Mesenchymal stem cell (in vitro differentiated cells and primary cell): ENCODE data around the gene GPX4.

Experiments used
- DNase-seq: peaks from one replicate; pipeline ENCODE4 v3.0.0-alpha.2; 2013
- H2AFZ ChIP-seq: one replicate; pipeline ENCODE4 v1.6.1; 2013; ENCODE audit warnings: low read depth, mild to moderate bottlenecking, control low read depth, inconsistent platforms, low read length, moderate library complexity
- H2AK5ac ChIP-seq: 2 replicates; pipeline ENCODE4 v1.6.1; 2013; ENCODE audit warnings: low read length, moderate library complexity, mild to moderate bottlenecking, inconsistent platforms; ENCODE audit not compliant: severe bottlenecking
- H2BK120ac ChIP-seq: one replicate; pipeline ENCODE4 v1.6.1; 2013; ENCODE audit warnings: low read depth, mild to moderate bottlenecking, inconsistent platforms, low read length, moderate library complexity
- H2BK12ac ChIP-seq, 2 experiments: one replicate each; pipeline ENCODE4 v1.6.1; 2013; ENCODE audit warnings: inconsistent platforms in 2 of 2, low read length in 2 of 2, mild to moderate bottlenecking in 2 of 2, moderate library complexity in 2 of 2, control low read depth in 1 of 2
- H2BK15ac ChIP-seq: one replicate; pipeline ENCODE4 v1.6.1; 2013; ENCODE audit warnings: mild to moderate bottlenecking, low read depth, inconsistent platforms; ENCODE audit not compliant: poor library complexity, severe bottlenecking
- H2BK5ac ChIP-seq: 2 replicates; pipeline ENCODE4 v1.6.1; 2013; ENCODE audit warnings: low read depth, mild to moderate bottlenecking, low read length, control low read depth, inconsistent platforms; ENCODE audit not compliant: poor library complexity, severe bottlenecking
- H3K14ac ChIP-seq, 2 experiments: one replicate each; pipeline ENCODE4 v1.6.1; 2013; ENCODE audit warnings: inconsistent platforms in 2 of 2, low read length in 2 of 2, control low read depth in 1 of 2, mild to moderate bottlenecking in 1 of 2, moderate library complexity in 1 of 2
- H3K18ac ChIP-seq, 2 experiments: one replicate each; pipeline ENCODE4 v1.6.1; 2013; ENCODE audit warnings: inconsistent platforms in 2 of 2, low read length in 2 of 2, control low read depth in 1 of 2, low read depth in 1 of 2, mild to moderate bottlenecking in 1 of 2
- H3K23ac ChIP-seq, 2 experiments: one replicate each; pipeline ENCODE4 v1.6.1; 2013; ENCODE audit warnings: inconsistent platforms in 2 of 2, low read length in 2 of 2, mild to moderate bottlenecking in 2 of 2, moderate library complexity in 2 of 2, control low read depth in 1 of 2
- H3K27ac ChIP-seq: 2 replicates; pipeline ENCODE4 v1.5.1; 2013; ENCODE audit warnings: mild to moderate bottlenecking, moderate library complexity, low read length, control low read depth, inconsistent platforms; ENCODE audit not compliant: poor library complexity, severe bottlenecking
- H3K27me3 ChIP-seq, 2 experiments: 2 replicates each; pipeline versions ENCODE4 v1.6.1 to v1.7.0; 2013; ENCODE audit warnings: low read length in 2 of 2, mild to moderate bottlenecking in 2 of 2, moderate library complexity in 2 of 2, control low read depth in 1 of 2, inconsistent platforms in 1 of 2; ENCODE audit not compliant: control insufficient read depth in 1 of 2, insufficient read depth in 1 of 2
- H3K36me3 ChIP-seq, 2 experiments: 2 replicates each; pipeline versions ENCODE4 v1.6.1 to v1.7.0; 2013; ENCODE audit warnings: low read length in 2 of 2, control low read depth in 1 of 2, inconsistent platforms in 1 of 2, low read depth in 1 of 2, mild to moderate bottlenecking in 1 of 2; ENCODE audit not compliant: insufficient read depth in 2 of 2, control insufficient read depth in 1 of 2
- H3K4ac ChIP-seq, 2 experiments: one replicate each; pipeline ENCODE4 v1.6.1; 2013; ENCODE audit warnings: inconsistent platforms in 2 of 2, low read length in 2 of 2, mild to moderate bottlenecking in 2 of 2, moderate library complexity in 2 of 2, control low read depth in 1 of 2, low read depth in 1 of 2
- H3K4me1 ChIP-seq: 2 replicates; pipeline ENCODE4 v1.6.1; 2013; ENCODE audit warnings: low read depth, low read length, control low read depth; ENCODE audit not compliant: control insufficient read depth, insufficient read depth
- H3K4me2 ChIP-seq: 2 replicates; pipeline ENCODE4 v1.6.1; 2013; ENCODE audit warnings: low read length, mild to moderate bottlenecking, inconsistent platforms; ENCODE audit not compliant: poor library complexity, severe bottlenecking
- H3K4me3 ChIP-seq, 2 experiments: 2 replicates each; pipeline versions ENCODE4 v1.5.1 to v1.7.0; 2013; ENCODE audit warnings: low read length in 2 of 2, mild to moderate bottlenecking in 2 of 2, control low read depth in 1 of 2, low read depth in 1 of 2; ENCODE audit not compliant: insufficient read depth in 1 of 2
- H3K79me1 ChIP-seq: replicated peaks from 2 replicates; pipeline ENCODE4 v1.6.1; 2013; ENCODE audit warnings: mild to moderate bottlenecking, control low read depth, low read length, inconsistent platforms; ENCODE audit not compliant: poor library complexity, severe bottlenecking
- H3K9ac ChIP-seq: 2 replicates; pipeline ENCODE4 v1.7.0; 2013; ENCODE audit warnings: mild to moderate bottlenecking, low read length, moderate library complexity
- H3K9me3 ChIP-seq: 2 replicates; pipeline ENCODE4 v1.7.0; 2013; ENCODE audit warnings: mild to moderate bottlenecking, low read length; ENCODE audit not compliant: control insufficient read depth
- H4K8ac ChIP-seq: one replicate; pipeline ENCODE4 v1.6.1; 2013; ENCODE audit warnings: inconsistent platforms, mild to moderate bottlenecking, low read length, moderate library complexity
- H4K91ac ChIP-seq: one replicate; pipeline ENCODE4 v1.6.1; 2013; ENCODE audit warnings: mild to moderate bottlenecking, low read length, inconsistent platforms
- WGBS: methylation state at CpG from one replicate; pipeline ENCODE4 v1.1.7; 2013; ENCODE audit warnings: mixed read lengths; 5-methylcytosine and 5-hydroxymethylcytosine counted together

The GPX4 gene

DNA sequence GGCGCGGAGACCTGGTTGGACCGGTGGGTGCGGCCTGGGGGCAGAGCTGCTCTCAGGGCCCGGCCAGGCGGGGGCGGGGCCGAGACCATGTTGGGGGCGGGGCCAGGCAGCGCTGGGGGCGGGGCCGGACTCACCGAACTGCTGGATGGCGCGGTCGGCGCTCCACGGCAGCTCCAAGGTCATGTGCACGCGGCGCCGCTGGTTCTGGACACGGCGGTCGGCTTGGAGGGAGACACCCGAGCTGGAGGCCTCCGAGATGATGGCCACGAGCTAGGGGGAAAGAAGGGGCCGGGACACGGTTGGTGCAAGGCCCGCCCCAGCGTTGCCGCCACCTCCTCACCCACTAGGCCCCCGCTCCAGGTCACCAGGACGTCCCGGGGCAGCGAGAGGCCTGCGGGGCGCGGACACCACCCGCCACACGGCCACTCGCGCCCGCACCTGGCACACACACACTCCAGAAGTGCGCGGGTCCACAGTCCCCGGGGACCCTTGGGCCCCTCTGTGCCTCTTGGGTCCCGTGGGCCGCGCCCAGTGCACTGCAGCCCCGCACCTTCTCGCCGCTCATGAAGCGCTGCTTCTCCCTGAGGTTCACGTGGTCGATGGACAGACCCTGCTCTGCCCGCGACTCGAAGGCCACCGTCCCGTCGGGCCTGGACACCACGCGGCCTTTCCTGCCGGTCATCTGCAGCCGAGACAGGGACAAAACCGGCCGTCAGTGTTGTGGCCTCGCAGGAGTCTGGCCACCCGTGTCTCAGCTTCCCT, 8.7 kb downstream of the GPX4 start:
- Histone ChIP-seq H2BK15ac (no peak overlapping the region), H4K91ac (peak overlapping the region; percentile 21), H3K23ac (no peak overlapping the region), H3K4me2 (no peak overlapping the region), H3K27ac (no peak overlapping the region), H2AK5ac (peak overlapping the region; percentile 37), H3K4ac (no peak overlapping the region), H3K79me1 (peaks cover 10% of the 10 kb centered on the region), H2BK120ac (no peak overlapping the region), H3K4me3 (no peak overlapping the region), H2AFZ (no peak overlapping the region), H3K14ac (no peak overlapping the region), H4K8ac (peak overlapping the region; percentile 22), H2BK12ac (peak overlapping the region in 1 of 2 experiments; percentile 44), H3K9me3 (no peaks in the 10 kb centered on the region), H3K36me3 (peaks cover 64 to 92% of the 10 kb centered on the region in 2 experiments), H3K27me3 (no peaks in the 10 kb centered on the region), H2BK5ac (no peak overlapping the region), H3K4me1 (peaks cover 23% of the 10 kb centered on the region), H3K9ac (no peak overlapping the region), H3K18ac (no peak overlapping the region)
- DNase-seq, result no peak
- WGBS, result 87% methylated on average over 71 of the region's 71 CpGs

DNA sequence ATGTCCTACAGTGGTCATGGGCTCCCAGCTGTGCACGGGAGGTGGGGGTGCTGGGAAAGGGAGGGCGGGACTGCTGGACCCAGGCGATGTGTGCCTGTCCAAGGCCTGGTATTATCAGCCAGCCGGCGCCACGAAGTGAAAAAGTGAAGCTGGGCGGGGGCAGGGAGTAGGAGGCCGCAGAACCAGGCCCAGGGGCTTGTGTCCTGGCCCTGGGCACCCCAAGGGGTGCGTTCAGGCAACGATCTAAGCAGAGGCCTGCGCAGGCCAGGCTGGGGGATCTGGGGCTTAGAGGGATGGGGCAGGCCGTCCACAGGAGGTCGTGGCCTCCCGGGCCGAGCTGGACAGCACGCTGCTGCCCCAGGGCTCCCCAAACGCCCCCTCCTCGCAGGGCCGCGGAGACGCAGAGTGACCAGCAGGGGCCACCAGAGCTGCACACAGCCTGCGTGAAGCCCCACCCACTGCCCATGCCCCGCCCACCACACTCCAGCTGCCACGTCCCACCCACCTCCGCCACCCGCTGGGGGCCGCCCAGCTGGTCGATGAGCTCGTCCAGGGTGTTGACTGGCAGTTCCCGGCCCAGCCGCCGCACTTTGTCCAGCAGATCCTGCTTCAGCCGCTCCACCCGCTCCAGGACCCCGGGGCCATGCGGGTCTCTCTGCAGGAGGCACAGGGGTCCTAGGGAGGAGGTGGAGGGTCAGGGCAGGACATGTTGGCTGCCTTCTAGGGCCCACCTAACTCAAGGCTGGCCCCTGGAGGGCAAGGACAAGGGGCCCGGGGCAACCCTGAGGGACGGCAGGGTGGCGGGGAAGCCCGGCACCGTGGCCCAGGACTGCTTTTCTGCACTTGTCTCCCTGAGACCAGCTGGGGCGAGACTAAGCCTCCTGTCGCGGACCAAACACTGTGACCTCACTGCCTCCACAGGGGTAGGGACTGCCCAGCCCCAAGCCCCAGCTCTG, 9.5 kb downstream of the GPX4 start:
- H3K4ac ChIP-seq, result peak overlapping the region in 1 of 2 experiments; percentile 54
- no peak overlapping the region for H2BK15ac ChIP-seq
- H3K9ac ChIP-seq, result peak overlapping the region; percentile 64
- peak overlapping the region; percentile 57 for H3K4me2 ChIP-seq
- 36% methylated on average over 42 of the region's 44 CpGs for WGBS
- peaks cover 13% of the 10 kb centered on the region for H3K79me1 ChIP-seq
- H3K27ac ChIP-seq, result peak overlapping the region; percentile 84
- H3K36me3 ChIP-seq, result peaks cover 73 to 92% of the 10 kb centered on the region in 2 experiments
- peak overlapping the region; percentile 81 for H3K18ac ChIP-seq
- no peak overlapping the region for H2BK120ac ChIP-seq
- no peaks in the 10 kb centered on the region for H3K27me3 ChIP-seq
- peak overlapping the region; percentile 79 for H4K91ac ChIP-seq
- peak overlapping the region; percentile 22 for H4K8ac ChIP-seq
- H3K4me1 ChIP-seq, result peaks cover 23% of the 10 kb centered on the region
- no peak overlapping the region for H3K23ac ChIP-seq
- no peak overlapping the region for H2AFZ ChIP-seq
- H2BK12ac ChIP-seq, result peak overlapping the region in 1 of 2 experiments; percentile 61
- peak overlapping the region; percentile 20 for H2BK5ac ChIP-seq
- peak overlapping the region in 1 of 2 experiments; percentile 76 for H3K14ac ChIP-seq
- no peak overlapping the region for H3K4me3 ChIP-seq
- DNase-seq, result peak; percentile 94
- H3K9me3 ChIP-seq, result no peaks in the 10 kb centered on the region
- peak overlapping the region; percentile 96 for H2AK5ac ChIP-seq

DNA sequence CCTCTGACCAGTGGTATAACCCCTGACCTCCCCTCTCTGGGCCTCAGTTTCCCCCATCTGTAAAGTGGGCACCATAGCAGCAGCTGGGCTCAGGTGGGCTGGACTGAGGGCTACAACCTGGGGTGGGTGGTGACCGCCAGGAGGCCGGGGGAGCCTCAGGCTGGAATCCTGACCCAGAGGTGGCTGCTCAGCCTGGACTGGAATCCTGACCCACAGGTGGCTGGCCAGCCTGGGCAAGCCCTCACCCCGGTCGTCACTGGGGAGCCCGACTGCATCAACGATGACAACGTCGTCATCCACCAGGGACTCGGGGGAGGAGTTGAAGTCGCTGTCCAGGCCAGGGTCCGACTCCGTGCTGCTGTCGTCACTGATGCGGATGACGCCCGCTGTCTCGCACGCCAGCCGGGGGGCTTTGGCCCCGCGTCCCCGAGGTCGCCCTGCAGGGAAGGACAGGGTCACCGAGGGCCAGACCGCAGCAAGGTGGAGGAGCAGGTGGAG, 10.2 kb downstream of the GPX4 start:
- H3K36me3 ChIP-seq, result peaks cover 75 to 92% of the 10 kb centered on the region in 2 experiments
- no peak overlapping the region for H4K8ac ChIP-seq
- H4K91ac ChIP-seq, result peak overlapping the region; percentile 79
- H3K18ac ChIP-seq, result peak overlapping the region in 1 of 2 experiments; percentile 81
- H2BK5ac ChIP-seq, result peak overlapping the region; percentile 20
- WGBS, result 93% methylated on average over 25 of the region's 25 CpGs
- no peak overlapping the region for H2BK15ac ChIP-seq
- H3K4me1 ChIP-seq, result peaks cover 23% of the 10 kb centered on the region
- no peaks in the 10 kb centered on the region for H3K27me3 ChIP-seq
- H2AFZ ChIP-seq, result no peak overlapping the region
- H2AK5ac ChIP-seq, result peak overlapping the region; percentile 96
- H2BK12ac ChIP-seq, result peak overlapping the region in 1 of 2 experiments; percentile 61
- no peak for DNase-seq
- peak overlapping the region; percentile 84 for H3K27ac ChIP-seq
- H3K4me2 ChIP-seq, result no peak overlapping the region
- no peak overlapping the region for H3K4ac ChIP-seq
- no peak overlapping the region for H2BK120ac ChIP-seq
- H3K9me3 ChIP-seq, result no peaks in the 10 kb centered on the region
- H3K79me1 ChIP-seq, result peaks cover 13% of the 10 kb centered on the region
- H3K9ac ChIP-seq, result peak overlapping the region; percentile 64
- no peak overlapping the region for H3K4me3 ChIP-seq
- H3K14ac ChIP-seq, result peak overlapping the region in 1 of 2 experiments; percentile 76
- no peak overlapping the region for H3K23ac ChIP-seq
